Liver (tissue), 9 donors: ENCODE data around the gene LARGE1. TPM values are rescaled to one million over a fixed set of nuclear protein-coding genes. Genes with fewer than 3 reads are reported as not detected.

Source experiments
- DNase-seq: peaks from one replicate; pipeline ENCODE4 v3.0.0-alpha.2; 2017; ENCODE audit warnings: low spot score
- H3K27ac ChIP-seq, 2 donors: one replicate each; pipeline ENCODE4 v1.7.0; 2013; ENCODE audit warnings: inconsistent platforms in 2 of 2, low read length in 2 of 2, control low read depth in 1 of 2, low read depth in 1 of 2, mild to moderate bottlenecking in 1 of 2
- H3K27me3 ChIP-seq, 4 donors: one replicate each; pipeline versions ENCODE4 v1.6.1 to v1.7.0; 2013; ENCODE audit warnings: low read length in 3 of 4, inconsistent platforms in 1 of 4, mild to moderate bottlenecking in 1 of 4, moderate library complexity in 1 of 4; ENCODE audit not compliant: control insufficient read depth in 4 of 4, insufficient read depth in 4 of 4
- H3K36me3 ChIP-seq, 4 donors: one replicate each; pipeline versions ENCODE4 v1.6.1 to v1.7.0; 2013; ENCODE audit warnings: low read length in 3 of 4, mild to moderate bottlenecking in 3 of 4, low read depth in 1 of 4, moderate library complexity in 1 of 4; ENCODE audit not compliant: control insufficient read depth in 4 of 4, insufficient read depth in 3 of 4
- H3K4me1 ChIP-seq, 4 donors: one replicate each; pipeline versions ENCODE4 v1.6.1 to v1.7.0; 2013; ENCODE audit warnings: low read length in 3 of 4, mild to moderate bottlenecking in 3 of 4, moderate library complexity in 1 of 4; ENCODE audit not compliant: control insufficient read depth in 4 of 4, insufficient read depth in 4 of 4
- H3K4me3 ChIP-seq, 3 donors: one replicate each; pipeline versions ENCODE4 v1.6.1 to v1.7.0; 2013; ENCODE audit warnings: low read length in 3 of 3, control low read depth in 1 of 3, low read depth in 1 of 3, mild to moderate bottlenecking in 1 of 3
- H3K9ac ChIP-seq, 2 donors: one replicate each; pipeline ENCODE4 v1.7.0; 2013; ENCODE audit warnings: low read length in 2 of 2, mild to moderate bottlenecking in 2 of 2, moderate library complexity in 2 of 2, control low read depth in 1 of 2, low read depth in 1 of 2
- H3K9me3 ChIP-seq, 4 donors: one replicate each; pipeline versions ENCODE4 v1.6.1 to v1.7.0; 2013; ENCODE audit warnings: low read length in 3 of 4; ENCODE audit not compliant: control insufficient read depth in 4 of 4
- EGR1 ChIP-seq, 2 donors: IDR thresholded peaks; 2 replicates each; pipeline ENCODE4 v1.6.1; 2016 to 2018; ENCODE audit warnings: antibody characterized with exemption in 2 of 2, low read depth in 2 of 2
- FOXA1 ChIP-seq: IDR thresholded peaks from 2 replicates; pipeline ENCODE4 v1.6.1; 2016; ENCODE audit warnings: antibody characterized with exemption
- FOXA2 ChIP-seq: IDR thresholded peaks from 2 replicates; pipeline ENCODE4 v1.6.1; 2016; ENCODE audit warnings: antibody characterized with exemption
- GABPA ChIP-seq, 2 donors: IDR thresholded peaks in 1 of 2; conservative IDR thresholded peaks in 1 of 2; 2 replicates each; pipeline ENCODE4 v1.6.1; 2016; ENCODE audit warnings: antibody characterized with exemption in 2 of 2, mild to moderate bottlenecking in 1 of 2, moderate library complexity in 1 of 2
- HNF4A ChIP-seq, 2 donors: conservative IDR thresholded peaks; 2 replicates each; pipeline ENCODE4 v1.6.1; 2016; ENCODE audit warnings: antibody characterized with exemption in 2 of 2, mild to moderate bottlenecking in 2 of 2
- HNF4G ChIP-seq: IDR thresholded peaks from 2 replicates; pipeline ENCODE4 v1.6.1; 2016; ENCODE audit warnings: antibody characterized with exemption
- JUND ChIP-seq, 2 donors: IDR thresholded peaks; 2 replicates each; pipeline ENCODE4 v1.6.1; 2016; ENCODE audit warnings: antibody characterized with exemption in 2 of 2
- NR2F2 ChIP-seq: IDR thresholded peaks from 2 replicates; pipeline ENCODE4 v1.6.1; 2016; ENCODE audit warnings: antibody characterized with exemption
- RAD21 ChIP-seq, 2 donors: IDR thresholded peaks; 2 replicates each; pipeline ENCODE4 v1.6.1; 2016; ENCODE audit warnings: antibody characterized with exemption in 2 of 2, mild to moderate bottlenecking in 2 of 2
- RXRA ChIP-seq, 2 donors: IDR thresholded peaks; 2 replicates each; pipeline ENCODE4 v1.6.1; 2017 to 2018; ENCODE audit warnings: antibody characterized with exemption in 2 of 2, mild to moderate bottlenecking in 1 of 2
- SP1 ChIP-seq: IDR thresholded peaks from 2 replicates; pipeline ENCODE4 v1.6.1; 2018; ENCODE audit warnings: antibody characterized with exemption, mild to moderate bottlenecking
- TAF1 ChIP-seq: conservative IDR thresholded peaks from 2 replicates; pipeline ENCODE4 v1.6.1; 2016; ENCODE audit warnings: antibody characterized with exemption, mild to moderate bottlenecking
- YY1 ChIP-seq: IDR thresholded peaks from 2 replicates; pipeline ENCODE4 v1.6.1; 2016; ENCODE audit warnings: antibody characterized with exemption, mild to moderate bottlenecking
- WGBS: extraction: QIAGEN DNeasy Blood & Tissue Kit; methylation state at CpG from one replicate; pipeline ENCODE4 v1.1.7; 2013; 5-methylcytosine and 5-hydroxymethylcytosine counted together
- polyA plus RNA-seq, 2 donors: library from polyadenylated mRNA; stranded (reverse) in 1 of 2; unstranded in 1 of 2; fragments of 200-250 nt in 1 of 2; fragments of >200 nt in 1 of 2; fragmentation: Nextera tagmentation in 1 of 2; extraction: Ambion mirVana in 1 of 2; gene quantifications; one replicate each; pipeline versions ENCODE4 v1.2.1 to v1.2.3, GENCODE V29; 2013 to 2015
- total RNA-seq, 2 donors: library from RNA; depleted of rRNA; stranded (reverse); fragments of >200 nt; gene quantifications; one replicate each; pipeline ENCODE4 v1.2.3, GENCODE V29; 2014
- TF ChIP-seq, protein P1 (sequence below): fragments of 150-350 bp; IDR thresholded peaks from 2 replicates; pipeline ENCODE4 v1.5.1; 2017; ENCODE audit warnings: improper control_type of control experiment, low read depth, low read length; ENCODE audit not compliant: missing input control
- TF ChIP-seq, protein P2 (sequence below): IDR thresholded peaks from 2 replicates; pipeline ENCODE4 v1.6.1; 2016; ENCODE audit warnings: antibody characterized with exemption
- TF ChIP-seq, protein P3 (sequence below): IDR thresholded peaks from 2 replicates; pipeline ENCODE4 v1.6.1; 2016; ENCODE audit warnings: antibody characterized with exemption
- TF ChIP-seq, protein P4 (sequence below): IDR thresholded peaks from 2 replicates; pipeline ENCODE4 v1.6.1; 2016; ENCODE audit warnings: antibody characterized with exemption, mild to moderate bottlenecking
- donor health status: healthy.
- donor health status: healthy.
- donor health status: healthy.
- donor health status: healthy.
- donor health status: healthy.

Gene LARGE1
- total and polyA plus RNA-seq, 4 donors = 2.3 to 14.1 (median 5.7) TPM

DNA sequence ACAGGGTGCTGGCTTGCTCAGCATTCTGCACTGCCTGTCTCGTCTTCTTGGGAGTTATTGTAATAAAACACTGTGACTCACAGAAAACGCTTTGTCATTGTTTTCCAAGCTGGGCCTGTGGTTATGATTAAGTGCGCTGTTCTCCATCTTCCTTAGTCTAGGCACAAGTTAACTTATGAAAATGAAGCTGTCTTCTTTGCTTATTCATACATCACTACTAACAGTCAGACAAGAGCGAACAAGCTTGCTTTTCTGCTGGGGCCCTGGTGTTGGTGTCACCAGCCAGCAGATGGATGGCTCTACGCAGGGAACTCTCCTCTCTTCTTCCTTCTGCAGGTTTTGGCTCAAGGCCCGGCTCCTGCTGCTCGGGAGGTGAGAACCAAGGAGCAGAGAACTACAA lies 482.0 kb downstream of the LARGE1 start:
- DNase-seq = no peak
- WGBS = 83% methylated on average over 7 of the region's 7 CpGs

DNA sequence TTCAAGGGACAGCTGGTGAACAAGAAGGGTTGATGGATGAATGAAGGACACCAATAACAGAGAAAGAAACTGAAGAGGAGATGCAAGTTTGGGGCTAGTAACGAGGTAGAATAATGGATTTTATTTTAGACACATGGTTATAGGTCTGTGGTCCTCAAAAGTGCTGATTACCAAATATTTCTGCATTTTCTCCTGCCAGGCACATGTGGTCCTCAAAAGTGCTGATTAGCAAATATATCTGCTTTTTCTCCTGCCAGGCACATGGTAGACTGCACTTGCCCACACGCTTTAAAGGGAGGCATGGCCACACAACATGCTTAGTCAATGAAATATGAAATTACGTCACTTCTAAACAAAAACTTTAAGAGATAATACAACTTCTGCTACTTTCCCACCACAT lies 489.0 kb downstream of the LARGE1 start:
- no peaks in the 10 kb centered on the region for H3K27me3 ChIP-seq
- H3K9ac ChIP-seq = no peak overlapping the region
- DNase-seq = no peak
- H3K27ac ChIP-seq = no peak overlapping the region
- no peaks in the 10 kb centered on the region for H3K9me3 ChIP-seq
- H3K4me1 ChIP-seq = no peaks in the 10 kb centered on the region
- peaks cover 0 to 4% (median 2%) of the 10 kb centered on the region in 4 donors for H3K36me3 ChIP-seq
- WGBS = 95% methylated on average over 3 of the region's 3 CpGs
- H3K4me3 ChIP-seq = no peak overlapping the region
- TF ChIP-seq RXRA (IDR thresholded peaks at IDR 0.05) (no peak), TAF1 (no peak), YY1 (no peak), JUND (IDR thresholded peaks at IDR 0.05) (no peak), FOXA2 (no peak), HNF4G (no peak), NR2F2 (no peak), FOXA1 (no peak), HNF4A (conservative IDR thresholded peaks at IDR 0.05) (no peak), GABPA (IDR thresholded peaks at IDR 0.05 in 1 of 2, conservative IDR thresholded peaks at IDR 0.05 in 1 of 2) (no peak)
- TF ChIP-seq, protein P1, sequence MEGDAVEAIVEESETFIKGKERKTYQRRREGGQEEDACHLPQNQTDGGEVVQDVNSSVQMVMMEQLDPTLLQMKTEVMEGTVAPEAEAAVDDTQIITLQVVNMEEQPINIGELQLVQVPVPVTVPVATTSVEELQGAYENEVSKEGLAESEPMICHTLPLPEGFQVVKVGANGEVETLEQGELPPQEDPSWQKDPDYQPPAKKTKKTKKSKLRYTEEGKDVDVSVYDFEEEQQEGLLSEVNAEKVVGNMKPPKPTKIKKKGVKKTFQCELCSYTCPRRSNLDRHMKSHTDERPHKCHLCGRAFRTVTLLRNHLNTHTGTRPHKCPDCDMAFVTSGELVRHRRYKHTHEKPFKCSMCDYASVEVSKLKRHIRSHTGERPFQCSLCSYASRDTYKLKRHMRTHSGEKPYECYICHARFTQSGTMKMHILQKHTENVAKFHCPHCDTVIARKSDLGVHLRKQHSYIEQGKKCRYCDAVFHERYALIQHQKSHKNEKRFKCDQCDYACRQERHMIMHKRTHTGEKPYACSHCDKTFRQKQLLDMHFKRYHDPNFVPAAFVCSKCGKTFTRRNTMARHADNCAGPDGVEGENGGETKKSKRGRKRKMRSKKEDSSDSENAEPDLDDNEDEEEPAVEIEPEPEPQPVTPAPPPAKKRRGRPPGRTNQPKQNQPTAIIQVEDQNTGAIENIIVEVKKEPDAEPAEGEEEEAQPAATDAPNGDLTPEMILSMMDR = no peak
- TF ChIP-seq, protein P2, sequence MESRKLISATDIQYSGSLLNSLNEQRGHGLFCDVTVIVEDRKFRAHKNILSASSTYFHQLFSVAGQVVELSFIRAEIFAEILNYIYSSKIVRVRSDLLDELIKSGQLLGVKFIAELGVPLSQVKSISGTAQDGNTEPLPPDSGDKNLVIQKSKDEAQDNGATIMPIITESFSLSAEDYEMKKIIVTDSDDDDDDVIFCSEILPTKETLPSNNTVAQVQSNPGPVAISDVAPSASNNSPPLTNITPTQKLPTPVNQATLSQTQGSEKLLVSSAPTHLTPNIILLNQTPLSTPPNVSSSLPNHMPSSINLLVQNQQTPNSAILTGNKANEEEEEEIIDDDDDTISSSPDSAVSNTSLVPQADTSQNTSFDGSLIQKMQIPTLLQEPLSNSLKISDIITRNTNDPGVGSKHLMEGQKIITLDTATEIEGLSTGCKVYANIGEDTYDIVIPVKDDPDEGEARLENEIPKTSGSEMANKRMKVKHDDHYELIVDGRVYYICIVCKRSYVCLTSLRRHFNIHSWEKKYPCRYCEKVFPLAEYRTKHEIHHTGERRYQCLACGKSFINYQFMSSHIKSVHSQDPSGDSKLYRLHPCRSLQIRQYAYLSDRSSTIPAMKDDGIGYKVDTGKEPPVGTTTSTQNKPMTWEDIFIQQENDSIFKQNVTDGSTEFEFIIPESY = no peak

More for the DNA sequence above, 482.0 kb downstream of the LARGE1 start:
- Histone ChIP-seq H3K36me3 (no peaks in the 10 kb centered on the region), H3K27ac (no peak overlapping the region), H3K4me1 (no peaks in the 10 kb centered on the region), H3K9ac (no peak overlapping the region), H3K27me3 (no peaks in the 10 kb centered on the region), H3K9me3 (no peaks in the 10 kb centered on the region), H3K4me3 (no peak overlapping the region)
- no peak for TF ChIP-seq RAD21 (IDR thresholded peaks at IDR 0.05)
- no peak for TF ChIP-seq EGR1 (IDR thresholded peaks at IDR 0.05; ENCODE audit: low read depth in 2 of 2)
- no peak for TF ChIP-seq HNF4A (conservative IDR thresholded peaks at IDR 0.05)
- no peak for TF ChIP-seq GABPA (IDR thresholded peaks at IDR 0.05 in 1 of 2, conservative IDR thresholded peaks at IDR 0.05 in 1 of 2)
- TF ChIP-seq NR2F2 = no peak
- TF ChIP-seq YY1 = no peak
- TF ChIP-seq, protein P3, sequence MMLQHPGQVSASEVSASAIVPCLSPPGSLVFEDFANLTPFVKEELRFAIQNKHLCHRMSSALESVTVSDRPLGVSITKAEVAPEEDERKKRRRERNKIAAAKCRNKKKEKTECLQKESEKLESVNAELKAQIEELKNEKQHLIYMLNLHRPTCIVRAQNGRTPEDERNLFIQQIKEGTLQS = no peak
- TF ChIP-seq FOXA1 = no peak
- TF ChIP-seq, protein P4, sequence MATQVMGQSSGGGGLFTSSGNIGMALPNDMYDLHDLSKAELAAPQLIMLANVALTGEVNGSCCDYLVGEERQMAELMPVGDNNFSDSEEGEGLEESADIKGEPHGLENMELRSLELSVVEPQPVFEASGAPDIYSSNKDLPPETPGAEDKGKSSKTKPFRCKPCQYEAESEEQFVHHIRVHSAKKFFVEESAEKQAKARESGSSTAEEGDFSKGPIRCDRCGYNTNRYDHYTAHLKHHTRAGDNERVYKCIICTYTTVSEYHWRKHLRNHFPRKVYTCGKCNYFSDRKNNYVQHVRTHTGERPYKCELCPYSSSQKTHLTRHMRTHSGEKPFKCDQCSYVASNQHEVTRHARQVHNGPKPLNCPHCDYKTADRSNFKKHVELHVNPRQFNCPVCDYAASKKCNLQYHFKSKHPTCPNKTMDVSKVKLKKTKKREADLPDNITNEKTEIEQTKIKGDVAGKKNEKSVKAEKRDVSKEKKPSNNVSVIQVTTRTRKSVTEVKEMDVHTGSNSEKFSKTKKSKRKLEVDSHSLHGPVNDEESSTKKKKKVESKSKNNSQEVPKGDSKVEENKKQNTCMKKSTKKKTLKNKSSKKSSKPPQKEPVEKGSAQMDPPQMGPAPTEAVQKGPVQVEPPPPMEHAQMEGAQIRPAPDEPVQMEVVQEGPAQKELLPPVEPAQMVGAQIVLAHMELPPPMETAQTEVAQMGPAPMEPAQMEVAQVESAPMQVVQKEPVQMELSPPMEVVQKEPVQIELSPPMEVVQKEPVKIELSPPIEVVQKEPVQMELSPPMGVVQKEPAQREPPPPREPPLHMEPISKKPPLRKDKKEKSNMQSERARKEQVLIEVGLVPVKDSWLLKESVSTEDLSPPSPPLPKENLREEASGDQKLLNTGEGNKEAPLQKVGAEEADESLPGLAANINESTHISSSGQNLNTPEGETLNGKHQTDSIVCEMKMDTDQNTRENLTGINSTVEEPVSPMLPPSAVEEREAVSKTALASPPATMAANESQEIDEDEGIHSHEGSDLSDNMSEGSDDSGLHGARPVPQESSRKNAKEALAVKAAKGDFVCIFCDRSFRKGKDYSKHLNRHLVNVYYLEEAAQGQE = no peak
- no peak for TF ChIP-seq SP1
- TF ChIP-seq FOXA2 = no peak
- TF ChIP-seq JUND (IDR thresholded peaks at IDR 0.05) = no peak
- no peak for TF ChIP-seq TAF1
- no peak for TF ChIP-seq RXRA (IDR thresholded peaks at IDR 0.05)
- TF ChIP-seq, protein P1 = no peak
- no peak for TF ChIP-seq HNF4G
